ENCODE measurements around the gene CCR1.

DNA sequence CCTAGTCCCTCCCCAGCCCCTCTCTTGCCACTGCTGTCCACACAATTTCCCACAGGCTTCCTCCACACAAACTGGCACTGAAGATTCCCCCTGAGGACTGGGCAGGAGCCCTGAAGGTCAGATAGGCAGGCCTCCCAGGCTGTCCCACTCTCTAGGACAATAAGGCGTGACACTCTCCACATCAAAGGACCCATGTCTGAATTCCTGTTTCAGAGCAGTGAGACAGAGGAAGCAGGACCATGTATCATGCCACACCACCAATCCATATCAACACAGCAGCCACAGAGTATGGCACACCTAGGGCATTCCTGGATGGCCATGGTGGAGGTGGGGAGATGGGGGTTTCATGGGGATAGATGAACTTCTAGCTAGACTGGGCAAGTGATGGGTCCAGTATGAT, 13.8 kb upstream of the CCR1 start:
- TF ChIP-seq, protein P1, sequence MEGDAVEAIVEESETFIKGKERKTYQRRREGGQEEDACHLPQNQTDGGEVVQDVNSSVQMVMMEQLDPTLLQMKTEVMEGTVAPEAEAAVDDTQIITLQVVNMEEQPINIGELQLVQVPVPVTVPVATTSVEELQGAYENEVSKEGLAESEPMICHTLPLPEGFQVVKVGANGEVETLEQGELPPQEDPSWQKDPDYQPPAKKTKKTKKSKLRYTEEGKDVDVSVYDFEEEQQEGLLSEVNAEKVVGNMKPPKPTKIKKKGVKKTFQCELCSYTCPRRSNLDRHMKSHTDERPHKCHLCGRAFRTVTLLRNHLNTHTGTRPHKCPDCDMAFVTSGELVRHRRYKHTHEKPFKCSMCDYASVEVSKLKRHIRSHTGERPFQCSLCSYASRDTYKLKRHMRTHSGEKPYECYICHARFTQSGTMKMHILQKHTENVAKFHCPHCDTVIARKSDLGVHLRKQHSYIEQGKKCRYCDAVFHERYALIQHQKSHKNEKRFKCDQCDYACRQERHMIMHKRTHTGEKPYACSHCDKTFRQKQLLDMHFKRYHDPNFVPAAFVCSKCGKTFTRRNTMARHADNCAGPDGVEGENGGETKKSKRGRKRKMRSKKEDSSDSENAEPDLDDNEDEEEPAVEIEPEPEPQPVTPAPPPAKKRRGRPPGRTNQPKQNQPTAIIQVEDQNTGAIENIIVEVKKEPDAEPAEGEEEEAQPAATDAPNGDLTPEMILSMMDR (IDR thresholded peaks at IDR 0.05; ENCODE audit: insufficient read depth, low read depth, low read length): no peak
- TF ChIP-seq EZH2 (IDR thresholded peaks at IDR 0.05; ENCODE audit: insufficient read depth, low read length): no peak

Data from astrocyte (in vitro differentiated cells and primary cell).